Measurements from ENCODE around the gene MYCN.
"Not testable (repeated sequence)": the region's sequence is repeated elsewhere in the genome, so short reads cannot be mapped to it uniquely, and the experiment has no call there.

The MYCN gene

DNA sequence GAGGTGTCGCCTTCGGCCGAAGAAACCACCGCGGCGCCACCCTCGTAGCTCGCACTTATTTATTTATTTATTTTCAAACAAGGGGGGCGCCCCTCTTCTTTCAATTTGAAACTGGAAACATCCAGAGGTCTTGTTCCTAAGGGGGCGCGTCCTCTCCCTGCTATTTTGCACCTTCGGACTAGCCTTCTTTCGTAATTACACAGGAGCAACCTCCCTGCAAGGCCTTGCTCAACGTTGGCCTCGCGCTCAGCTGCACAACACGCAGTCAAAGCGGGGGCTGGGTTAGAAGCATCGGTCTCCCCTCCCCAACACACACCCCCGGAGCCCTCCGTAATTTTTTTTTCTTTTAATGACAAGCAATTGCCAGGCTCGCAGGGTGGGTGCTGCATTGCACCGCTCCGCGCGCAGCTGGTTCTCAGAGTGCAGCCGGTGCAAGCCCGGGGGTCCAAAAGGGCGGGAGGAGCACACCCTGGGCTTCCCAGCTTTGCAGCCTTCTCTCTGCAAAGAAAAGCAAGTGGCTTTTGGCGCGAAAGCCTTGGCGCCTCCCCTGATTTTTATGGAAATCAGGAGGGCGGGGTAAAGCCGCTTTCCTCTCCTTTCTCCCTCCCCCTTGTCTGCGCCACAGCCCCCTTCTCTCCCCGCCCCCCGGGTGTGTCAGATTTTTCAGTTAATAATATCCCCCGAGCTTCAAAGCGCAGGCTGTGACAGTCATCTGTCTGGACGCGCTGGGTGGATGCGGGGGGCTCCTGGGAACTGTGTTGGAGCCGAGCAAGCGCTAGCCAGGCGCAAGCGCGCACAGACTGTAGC is at the start of gene MYCN:
TSS of gene MYCN (plus strand) at position 697 of the 807 bp plus-strand sequence. CDS start 1,515 bp downstream, outside the sequence.
- DNase-seq, result peak; percentile 34

GRCh38 chr2:15890936-15891905 is 49.1 kb upstream of the MYCN start:
- no peak for DNase-seq

GRCh38 chr2:15892151-15892880 is 48.0 kb upstream of the MYCN start:
- DNase-seq, result no peak

DNA sequence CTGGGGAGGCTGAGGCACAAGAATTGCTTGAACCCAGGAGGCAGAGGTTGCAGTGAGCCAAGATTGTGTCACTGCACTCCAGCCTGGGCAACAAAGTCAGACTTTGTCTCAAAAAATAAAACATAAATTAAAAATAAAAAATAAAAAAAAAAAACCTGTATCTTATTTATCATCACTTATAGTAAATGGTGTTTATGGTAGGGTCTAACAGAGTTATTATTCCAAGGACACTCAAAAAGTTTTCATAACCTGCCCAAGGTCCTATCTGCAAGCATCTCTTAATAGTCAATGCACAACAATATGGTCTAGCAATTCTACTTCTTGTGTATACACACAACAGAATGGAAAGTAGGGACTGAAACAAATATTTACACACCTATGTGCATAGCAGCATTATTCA is 47.3 kb upstream of the MYCN start:
- no peak for DNase-seq

DNA sequence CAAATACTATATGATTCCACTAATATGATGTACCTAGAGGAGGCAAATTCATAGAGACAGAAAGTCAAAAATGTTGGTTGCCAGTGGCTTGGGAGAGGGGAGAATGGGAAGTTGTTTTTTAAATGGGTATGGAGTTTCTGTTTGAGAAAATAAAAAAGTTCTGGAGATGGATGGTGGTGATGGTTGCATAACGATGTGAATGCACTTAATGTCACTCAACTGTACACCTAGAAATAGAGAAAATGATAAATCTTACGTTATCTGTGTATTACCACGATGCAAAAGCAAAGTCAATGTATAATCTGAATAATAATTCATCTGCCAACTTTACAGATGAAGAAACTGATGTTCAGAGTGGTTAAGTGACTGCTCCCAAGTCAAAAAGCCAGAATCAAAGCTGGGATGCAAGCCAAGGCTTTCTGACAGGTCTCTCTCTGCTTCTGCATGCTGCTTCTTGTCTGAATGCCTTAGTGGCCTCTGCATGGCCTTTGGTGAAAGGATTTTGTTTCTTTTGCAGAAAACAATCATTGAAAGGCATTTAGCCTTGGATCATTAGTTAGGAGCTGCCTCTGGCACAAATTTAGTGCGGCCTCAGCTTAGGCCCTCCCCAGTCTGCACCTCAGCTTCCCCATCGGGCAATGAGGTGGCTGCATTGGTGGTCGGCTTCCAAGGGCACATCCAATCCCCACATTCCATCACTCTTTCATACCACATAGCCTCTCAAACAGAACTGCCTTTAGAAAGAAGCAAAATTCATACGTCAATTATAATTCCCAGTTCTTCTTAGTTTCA is 46.5 kb upstream of the MYCN start:
- no peak for DNase-seq

- no peak for DNase-seq
Measured at GRCh38 chr2:15894481-15895144, 45.7 kb upstream of the MYCN start.

DNA sequence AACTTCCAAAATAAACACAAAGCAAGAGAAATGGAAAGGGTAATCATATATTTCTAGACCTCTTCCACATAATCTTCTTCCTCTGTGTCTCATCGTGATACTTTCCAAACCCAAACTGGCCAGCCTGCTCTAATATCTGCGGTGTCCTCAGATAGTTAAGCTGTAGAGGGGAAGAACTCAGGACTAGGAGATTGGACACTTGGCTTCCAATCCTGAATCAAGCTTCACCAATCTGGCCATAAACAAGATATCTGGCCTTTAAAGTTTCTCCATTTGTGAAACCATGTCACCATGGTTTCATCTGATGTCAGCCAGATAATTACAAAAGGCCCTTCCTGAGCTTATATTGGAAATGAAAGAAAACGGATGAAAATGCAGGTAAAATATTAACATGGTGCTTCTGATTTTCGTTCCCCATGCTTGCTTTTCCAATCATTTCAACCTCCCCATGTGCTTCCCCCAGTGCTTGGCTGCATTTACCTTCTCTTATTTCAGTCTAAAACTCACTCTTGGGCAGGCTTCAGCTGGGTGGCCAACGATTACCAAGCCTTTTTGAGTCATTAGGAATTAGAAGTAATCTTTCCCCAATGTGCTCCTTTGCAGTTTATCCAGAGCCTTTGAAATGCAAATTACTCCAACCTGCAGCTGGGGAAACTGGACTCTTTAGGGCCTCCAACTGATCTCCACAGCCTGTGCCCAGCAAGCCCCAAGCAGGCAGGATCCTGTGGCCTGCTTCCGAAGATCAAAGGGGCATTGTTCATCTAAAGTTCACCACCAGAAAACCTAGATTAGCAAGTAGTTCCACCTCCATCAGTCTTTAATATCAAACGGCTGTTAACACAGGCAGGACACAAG is 44.5 kb upstream of the MYCN start:
- DNase-seq, result no peak

- DNase-seq, result no peak
Measured at GRCh38 chr2:15896859-15897258, 43.5 kb upstream of the MYCN start.

GRCh38 chr2:15897431-15898098 is 42.8 kb upstream of the MYCN start:
- no peak for DNase-seq

GRCh38 chr2:15899327-15899612 is 41.1 kb upstream of the MYCN start:
- DNase-seq, result no peak

- DNase-seq, result no peak
Measured at GRCh38 chr2:15899751-15900493, 40.4 kb upstream of the MYCN start.

- no peak for DNase-seq
Measured at GRCh38 chr2:15901095-15901807, 39.1 kb upstream of the MYCN start.

DNA sequence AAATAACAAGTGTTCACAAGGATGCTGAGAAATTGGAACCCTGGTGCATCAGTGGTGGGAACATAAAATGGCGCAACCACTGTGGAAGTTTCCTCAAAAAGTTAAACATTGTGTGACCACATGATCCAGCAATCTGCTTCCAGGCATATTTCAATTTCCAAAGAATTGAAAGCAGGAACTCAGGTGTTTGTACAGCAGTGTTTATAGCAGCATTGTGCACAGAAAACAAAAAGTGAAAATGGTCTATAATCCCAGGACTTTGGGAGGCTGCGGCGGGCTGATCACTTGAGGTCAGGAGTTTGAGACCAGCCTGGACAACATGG is 38.6 kb upstream of the MYCN start:
- no peak for DNase-seq

GRCh38 chr2:15903910-15904309 is 36.4 kb upstream of the MYCN start:
- DNase-seq, result not testable (repeated sequence)

DNA sequence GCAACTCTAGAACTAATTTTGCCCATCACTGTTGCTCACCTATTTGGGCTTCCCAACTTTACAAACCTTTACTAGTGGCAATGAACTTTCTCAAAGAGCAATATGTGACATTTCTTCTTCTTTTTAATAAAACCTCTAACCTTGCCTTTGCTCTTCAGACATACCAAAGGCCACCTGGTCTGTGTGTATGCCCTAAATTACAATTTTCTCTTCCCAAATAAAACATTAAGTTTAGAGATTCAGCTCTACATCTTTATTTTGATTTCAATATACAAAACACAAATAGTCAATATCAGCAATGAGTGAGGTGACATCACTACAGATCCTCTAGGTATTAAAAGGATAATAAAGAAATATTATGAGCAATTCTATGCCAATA is 35.1 kb upstream of the MYCN start:
- DNase-seq, result no peak

DNA sequence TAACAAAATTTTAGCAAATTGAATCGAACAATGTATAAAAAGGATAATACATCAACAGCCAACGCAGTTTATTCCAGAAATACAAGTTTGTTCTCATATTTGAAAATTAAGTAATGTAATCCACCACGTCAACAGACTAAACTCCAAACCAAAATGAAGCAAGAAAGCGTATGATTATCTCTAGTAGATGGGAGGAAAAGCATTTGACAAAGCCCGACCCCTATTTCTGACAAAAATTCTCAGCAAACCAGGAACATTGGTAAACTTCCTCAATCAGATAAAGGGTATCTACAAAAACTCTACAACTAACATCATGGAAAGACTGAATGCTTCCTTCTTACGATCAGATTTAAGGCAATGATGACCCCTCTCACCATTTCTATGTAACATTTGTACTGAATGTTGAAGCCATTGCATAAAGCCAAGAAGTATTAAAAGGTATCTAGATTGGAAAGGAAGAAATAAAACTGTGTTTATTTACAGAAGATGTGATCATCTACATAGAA is 34.3 kb upstream of the MYCN start:
- no peak for DNase-seq

- DNase-seq, result no peak
Measured at GRCh38 chr2:15906778-15907177, 33.6 kb upstream of the MYCN start.

DNA sequence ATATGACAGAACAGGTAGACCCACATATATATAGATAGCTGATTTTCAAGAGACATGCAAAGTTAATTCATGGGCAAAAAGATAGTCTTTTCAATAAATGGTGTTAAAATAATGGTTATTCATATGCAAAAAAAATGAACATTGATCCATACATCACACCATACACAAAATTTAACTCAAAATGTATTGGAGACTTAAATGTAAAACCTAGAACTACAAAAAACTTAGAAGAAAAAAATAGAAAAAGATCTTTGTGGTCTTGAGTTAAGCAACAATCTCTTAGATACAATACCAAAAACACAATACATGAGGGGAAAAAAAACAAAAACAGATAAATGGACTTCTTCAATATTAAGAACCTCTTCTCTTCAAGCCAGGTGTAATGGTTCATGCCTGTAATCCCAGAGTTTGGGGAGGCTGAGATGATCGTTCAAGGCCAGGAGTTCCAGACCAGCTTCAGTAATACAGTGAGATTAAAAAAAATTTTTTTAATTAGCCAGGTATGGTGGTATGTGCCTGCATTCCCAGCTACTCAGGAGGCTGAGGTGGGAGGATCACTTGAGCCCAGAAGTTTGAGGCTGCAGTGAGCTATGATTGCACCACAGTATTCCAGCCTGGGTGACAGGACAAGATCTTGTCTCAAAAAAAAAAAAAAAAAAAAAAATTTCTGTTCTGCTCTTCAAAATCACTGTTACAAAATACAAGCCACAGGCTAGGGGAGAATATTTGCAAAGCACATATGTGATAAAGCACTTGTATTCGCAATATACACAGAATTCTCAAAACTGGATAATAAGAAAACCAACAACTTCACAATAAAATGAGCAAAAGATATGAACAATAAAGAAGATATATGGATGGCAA is 32.7 kb upstream of the MYCN start:
- DNase-seq, result no peak
